OCI-LY1 (cell line): ENCODE measurements around the gene C9orf43.
A peak's percentile ranks its signal among the peaks of the same experiment; 100 is the strongest.
"Not testable (repeated sequence)": the region's sequence is repeated elsewhere in the genome, so short reads cannot be mapped to it uniquely, and the experiment has no call there.

Experiments used
- H2AFZ ChIP-seq: fragments of 200-600 bp; sonication (generic), shearing (Covaris generic); 2 replicates; pipeline ENCODE4 v1.6.0; 2014; ENCODE audit warnings: antibody characterized with exemption, mild to moderate bottlenecking, low read length
- H3F3A ChIP-seq: fragments of 200-600 bp; sonication (generic), shearing (Covaris generic); 2 replicates; pipeline ENCODE4 v1.6.0; 2014; ENCODE audit warnings: mild to moderate bottlenecking, antibody characterized with exemption, low read length, moderate library complexity; ENCODE audit not compliant: insufficient read depth
- H3K27ac ChIP-seq: fragments of 200-600 bp; sonication (generic); 2 replicates; pipeline ENCODE4 v1.5.1; 2014; ENCODE audit warnings: low read length, mixed run types, mild to moderate bottlenecking, low read depth; ENCODE audit not compliant: poor library complexity, severe bottlenecking
- H3K27me3 ChIP-seq: fragments of 200-600 bp; sonication (generic); 2 replicates; pipeline ENCODE4 v1.6.0; 2014; ENCODE audit warnings: antibody characterized with exemption, mild to moderate bottlenecking, low read length, moderate library complexity; ENCODE audit not compliant: insufficient read depth
- H3K36me3 ChIP-seq: fragments of 200-600 bp; sonication (generic); 2 replicates; pipeline ENCODE4 v1.6.1; 2014; ENCODE audit warnings: mild to moderate bottlenecking, antibody characterized with exemption, low read length, moderate library complexity, mixed read lengths; ENCODE audit not compliant: insufficient read depth
- H3K4me1 ChIP-seq: fragments of 200-600 bp; sonication (generic); 2 replicates; pipeline ENCODE4 v1.5.1; 2014; ENCODE audit warnings: mild to moderate bottlenecking, low read length, moderate library complexity; ENCODE audit not compliant: insufficient read depth, severe bottlenecking
- H3K4me2 ChIP-seq: fragments of 200-600 bp; sonication (generic), shearing (Covaris generic); 2 replicates; pipeline ENCODE4 v1.6.1; 2014; ENCODE audit warnings: low read length
- H3K4me3 ChIP-seq: fragments of 200-600 bp; sonication (generic); 2 replicates; pipeline ENCODE4 v1.5.1; 2014; ENCODE audit warnings: low read length, low read depth, mild to moderate bottlenecking, mixed read lengths; ENCODE audit not compliant: poor library complexity, severe bottlenecking
- H3K79me2 ChIP-seq: fragments of 200-600 bp; shearing (Covaris generic); 2 replicates; pipeline ENCODE4 v1.6.1; 2016; ENCODE audit warnings: mixed run types, low read length, mixed read lengths; ENCODE audit not compliant: insufficient read depth
- H3K9ac ChIP-seq: fragments of 200-600 bp; sonication (generic), shearing (Covaris generic); 2 replicates; pipeline ENCODE4 v1.6.1; 2014; ENCODE audit warnings: mild to moderate bottlenecking, low read length, mixed read lengths
- H3K9me2 ChIP-seq: fragments of 200-600 bp; sonication (generic), shearing (Covaris generic); 2 replicates; pipeline ENCODE4 v1.6.1; 2014; ENCODE audit warnings: low read depth, mild to moderate bottlenecking, low read length, mixed read lengths
- H3K9me3 ChIP-seq: fragments of 200-600 bp; shearing (Covaris generic); 2 replicates; pipeline ENCODE4 v1.6.1; 2014; ENCODE audit warnings: low read length, mixed read lengths
- H4K20me1 ChIP-seq: fragments of 200-600 bp; sonication (generic), shearing (Covaris generic); 2 replicates; pipeline ENCODE4 v1.6.0; 2016; ENCODE audit warnings: mild to moderate bottlenecking, low read length; ENCODE audit not compliant: insufficient read depth
- EZH2 ChIP-seq: fragments of 200-600 bp; sonication (generic), shearing (Covaris generic); IDR thresholded peaks from 2 replicates; pipeline ENCODE4 v1.8.0; 2017; ENCODE audit warnings: borderline replicate concordance, mixed run types, mild to moderate bottlenecking, antibody characterized with exemption, low read length, moderate library complexity, mixed read lengths
- TF ChIP-seq, protein P1 (sequence below): fragments of 200-600 bp; sonication (generic), shearing (Covaris generic); IDR thresholded peaks from 2 replicates; pipeline ENCODE4 v1.5.1; 2017; ENCODE audit warnings: mild to moderate bottlenecking, antibody characterized with exemption, low read length, moderate library complexity, mixed read lengths

The C9orf43 gene

DNA sequence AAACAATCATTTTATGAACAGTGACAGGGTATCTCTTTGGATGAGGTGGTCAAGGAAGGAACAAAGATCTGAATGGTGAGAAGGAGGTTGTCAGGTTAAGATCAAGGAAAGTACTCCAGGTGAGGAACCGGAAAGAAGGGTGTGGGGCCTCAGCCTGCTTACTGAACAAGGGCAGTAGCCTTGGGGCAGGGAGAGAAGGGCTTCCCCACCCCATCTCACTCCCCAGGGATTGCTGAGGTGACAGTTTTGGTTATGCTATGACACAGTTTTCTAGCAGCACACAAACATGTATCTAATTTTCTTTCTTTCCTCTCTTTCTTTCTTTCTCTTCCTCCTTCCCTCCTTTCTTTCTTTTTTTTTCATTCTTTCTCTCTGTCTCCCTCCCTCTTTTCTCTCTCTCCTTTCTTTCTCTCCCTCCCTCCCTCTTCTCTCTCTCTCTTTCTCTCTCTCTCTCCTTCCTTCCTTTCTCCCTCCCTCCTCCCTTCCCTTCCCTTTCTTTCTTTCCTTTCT lies 29.6 kb upstream of the C9orf43 start:
- Histone ChIP-seq H3F3A (no peaks in the 10 kb centered on the region), H4K20me1 (no peaks in the 10 kb centered on the region), H3K36me3 (no peaks in the 10 kb centered on the region), H3K27ac (peak overlapping the region; percentile 24), H3K9ac (no peak overlapping the region), H3K4me3 (no peak overlapping the region), H3K79me2 (no peaks in the 10 kb centered on the region), H3K27me3 (no peaks in the 10 kb centered on the region), H2AFZ (peak overlapping the region; percentile 4; the same call in 1 of the 2 replicates), H3K4me2 (no peak overlapping the region; the same call in 1 of the 2 replicates), H3K4me1 (peaks cover 19% of the 10 kb centered on the region), H3K9me3 (no peaks in the 10 kb centered on the region), H3K9me2 (no peaks in the 10 kb centered on the region)
- TF ChIP-seq, protein P1, sequence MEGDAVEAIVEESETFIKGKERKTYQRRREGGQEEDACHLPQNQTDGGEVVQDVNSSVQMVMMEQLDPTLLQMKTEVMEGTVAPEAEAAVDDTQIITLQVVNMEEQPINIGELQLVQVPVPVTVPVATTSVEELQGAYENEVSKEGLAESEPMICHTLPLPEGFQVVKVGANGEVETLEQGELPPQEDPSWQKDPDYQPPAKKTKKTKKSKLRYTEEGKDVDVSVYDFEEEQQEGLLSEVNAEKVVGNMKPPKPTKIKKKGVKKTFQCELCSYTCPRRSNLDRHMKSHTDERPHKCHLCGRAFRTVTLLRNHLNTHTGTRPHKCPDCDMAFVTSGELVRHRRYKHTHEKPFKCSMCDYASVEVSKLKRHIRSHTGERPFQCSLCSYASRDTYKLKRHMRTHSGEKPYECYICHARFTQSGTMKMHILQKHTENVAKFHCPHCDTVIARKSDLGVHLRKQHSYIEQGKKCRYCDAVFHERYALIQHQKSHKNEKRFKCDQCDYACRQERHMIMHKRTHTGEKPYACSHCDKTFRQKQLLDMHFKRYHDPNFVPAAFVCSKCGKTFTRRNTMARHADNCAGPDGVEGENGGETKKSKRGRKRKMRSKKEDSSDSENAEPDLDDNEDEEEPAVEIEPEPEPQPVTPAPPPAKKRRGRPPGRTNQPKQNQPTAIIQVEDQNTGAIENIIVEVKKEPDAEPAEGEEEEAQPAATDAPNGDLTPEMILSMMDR: no peak
- no peak for TF ChIP-seq EZH2

DNA sequence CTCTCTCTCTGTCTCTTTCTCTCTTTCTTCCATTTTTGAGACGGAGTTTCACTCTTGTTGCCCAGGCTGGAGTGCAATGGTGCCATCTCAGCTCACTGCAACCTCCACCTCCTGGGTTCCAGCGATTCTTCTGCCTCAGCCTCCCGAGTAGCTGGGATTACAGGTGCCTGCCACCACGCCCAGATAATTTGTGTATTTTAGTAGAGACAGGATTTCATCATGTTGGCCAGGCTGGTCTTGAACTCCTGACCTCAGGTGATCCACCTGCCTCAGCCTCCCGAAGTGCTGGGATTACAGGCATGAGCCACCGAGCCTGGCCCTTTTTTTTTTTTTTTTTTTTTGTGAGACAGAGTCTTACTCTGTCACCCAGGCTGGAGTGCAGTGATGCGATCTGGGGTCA lies 29.1 kb upstream of the C9orf43 start:
- H3K9ac ChIP-seq, H4K20me1 ChIP-seq, H3K79me2 ChIP-seq, H3K9me3 ChIP-seq, H3K4me3 ChIP-seq, H3K4me2 ChIP-seq, H3K9me2 ChIP-seq, H3F3A ChIP-seq, H3K36me3 ChIP-seq, H3K27me3 ChIP-seq, H2AFZ ChIP-seq, H3K27ac ChIP-seq: not testable (repeated sequence)
- H3K4me1 ChIP-seq: peaks cover 18% of the 10 kb centered on the region

DNA sequence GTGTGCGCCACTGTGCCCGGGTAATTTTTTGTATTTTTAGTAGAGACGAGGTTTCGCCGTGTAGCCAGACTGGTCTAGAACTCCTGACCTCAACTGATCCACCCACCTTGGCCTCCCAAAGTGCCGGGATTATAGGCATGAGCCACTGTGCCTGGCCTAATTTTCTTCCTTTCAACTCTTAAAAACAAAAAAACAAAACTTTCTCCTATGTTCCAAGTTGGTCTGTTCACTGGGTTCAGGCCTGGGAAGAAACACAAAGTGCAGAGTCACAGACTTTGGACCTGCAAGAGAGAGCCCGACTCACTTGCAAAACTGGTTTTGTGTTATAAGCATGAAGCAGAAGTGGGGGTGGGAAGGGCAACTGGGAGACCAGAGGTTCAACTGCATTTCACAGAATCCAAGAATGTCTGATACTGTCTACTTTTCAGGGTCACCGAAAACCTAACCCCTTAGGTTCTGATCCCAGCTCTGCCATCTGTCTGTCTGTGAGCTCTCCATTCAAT lies 28.6 kb upstream of the C9orf43 start:
- Histone ChIP-seq H3K4me3 (no peak overlapping the region), H3K79me2 (no peaks in the 10 kb centered on the region), H3K4me1 (peaks cover 18% of the 10 kb centered on the region), H4K20me1 (no peaks in the 10 kb centered on the region), H3K9ac (no peak overlapping the region), H2AFZ (no peak overlapping the region), H3K9me3 (no peaks in the 10 kb centered on the region), H3F3A (no peaks in the 10 kb centered on the region), H3K4me2 (no peak overlapping the region), H3K36me3 (peaks cover 5% of the 10 kb centered on the region; the same call in 1 of the 2 replicates), H3K27ac (no peak overlapping the region), H3K27me3 (no peaks in the 10 kb centered on the region), H3K9me2 (no peaks in the 10 kb centered on the region)
- no peak for TF ChIP-seq EZH2
- TF ChIP-seq, protein P1: no peak
